Measurements from ENCODE around the gene NPM3.

- TF ChIP-seq CTCF (IDR thresholded peaks at IDR 0.05 in 4 of 5, conservative IDR thresholded peaks at IDR 0.05 in 1 of 5) (no peak), POLR2A (IDR thresholded peaks at IDR 0.05) (no peak)
Observed at GRCh38 chr10:101829561-101830315, 46.5 kb upstream of the NPM3 start.

Measured in gastrocnemius medialis (tissue), 4 donors.